ENCODE results near the gene NSUN2.
A peak's percentile ranks its signal among the peaks of the same experiment; 100 is the strongest.

The NSUN2 gene

GRCh38 chr5:6642655-6643054, 9.8 kb upstream of the NSUN2 start:
- TF ChIP-seq MYC (IDR thresholded peaks at IDR 0.05; ENCODE audit: low read depth, low read length) (no peak), POLR2A (IDR thresholded peaks at IDR 0.05; ENCODE audit: extremely low read depth, insufficient read length) (no peak), MAX (IDR thresholded peaks at IDR 0.05; ENCODE audit: low read depth, low read length) (no peak), CTCF (IDR thresholded peaks at IDR 0.05; ENCODE audit: low read depth, low read length) (no peak)
- no peak overlapping the region for H3K4me3 ChIP-seq (ENCODE audit: low read depth, low read length)

GRCh38 chr5:6638236-6638635, 5.4 kb upstream of the NSUN2 start:
- H3K4me3 ChIP-seq (ENCODE audit: low read depth, low read length) = no peak overlapping the region
- TF ChIP-seq CTCF (IDR thresholded peaks at IDR 0.05; ENCODE audit: low read depth, low read length) = no peak
- TF ChIP-seq POLR2A (IDR thresholded peaks at IDR 0.05; ENCODE audit: extremely low read depth, insufficient read length) = no peak
- TF ChIP-seq MAX (IDR thresholded peaks at IDR 0.05; ENCODE audit: low read depth, low read length) = no peak
- no peak for TF ChIP-seq MYC (IDR thresholded peaks at IDR 0.05; ENCODE audit: low read depth, low read length)
- DNase-seq (ENCODE audit: low read depth) = peak; percentile 16

More at GRCh38 chr5:6642655-6643054, 9.8 kb upstream of the NSUN2 start:
- DNase-seq (ENCODE audit: low read depth) = no peak

- H3K4me3 ChIP-seq (ENCODE audit: low read depth, low read length) = no peak overlapping the region
- TF ChIP-seq POLR2A (IDR thresholded peaks at IDR 0.05; ENCODE audit: extremely low read depth, insufficient read length) (no peak), MYC (IDR thresholded peaks at IDR 0.05; ENCODE audit: low read depth, low read length) (no peak), MAX (IDR thresholded peaks at IDR 0.05; ENCODE audit: low read depth, low read length) (no peak), CTCF (IDR thresholded peaks at IDR 0.05; ENCODE audit: low read depth, low read length) (no peak)
- DNase-seq (ENCODE audit: low read depth) = no peak
Observed at GRCh38 chr5:6637590-6637989, 4.7 kb upstream of the NSUN2 start.

- H3K4me3 ChIP-seq (ENCODE audit: low read depth, low read length) = no peak overlapping the region
- TF ChIP-seq MAX (IDR thresholded peaks at IDR 0.05; ENCODE audit: low read depth, low read length) = no peak
- no peak for TF ChIP-seq POLR2A (IDR thresholded peaks at IDR 0.05; ENCODE audit: extremely low read depth, insufficient read length)
- no peak for DNase-seq (ENCODE audit: low read depth)
Observed at GRCh38 chr5:6637022-6637421, 4.2 kb upstream of the NSUN2 start.

- no peak overlapping the region for H3K4me3 ChIP-seq (ENCODE audit: low read depth, low read length)
- TF ChIP-seq MAX (IDR thresholded peaks at IDR 0.05; ENCODE audit: low read depth, low read length) = no peak
- no peak for DNase-seq (ENCODE audit: low read depth)
Observed at GRCh38 chr5:6636293-6636692, 3.4 kb upstream of the NSUN2 start.

- no peak for TF ChIP-seq MYC (IDR thresholded peaks at IDR 0.05; ENCODE audit: low read depth, low read length)
- no peak for TF ChIP-seq POLR2A (IDR thresholded peaks at IDR 0.05; ENCODE audit: extremely low read depth, insufficient read length)
- no peak for TF ChIP-seq CTCF (IDR thresholded peaks at IDR 0.05; ENCODE audit: low read depth, low read length)
- peak overlapping the region; percentile 39 for H3K4me3 ChIP-seq (ENCODE audit: low read depth, low read length)
- no peak for DNase-seq (ENCODE audit: low read depth)
Observed at GRCh38 chr5:6634788-6635430, 2.1 kb upstream of the NSUN2 start.

GRCh38 chr5:6634306-6634705, 1.5 kb upstream of the NSUN2 start:
- no peak for TF ChIP-seq CTCF (IDR thresholded peaks at IDR 0.05; ENCODE audit: low read depth, low read length)
- no peak for TF ChIP-seq MYC (IDR thresholded peaks at IDR 0.05; ENCODE audit: low read depth, low read length)
- TF ChIP-seq POLR2A (IDR thresholded peaks at IDR 0.05; ENCODE audit: extremely low read depth, insufficient read length) = no peak
- no peak for TF ChIP-seq MAX (IDR thresholded peaks at IDR 0.05; ENCODE audit: low read depth, low read length)
- DNase-seq (ENCODE audit: low read depth) = peak; percentile 71
- H3K4me3 ChIP-seq (ENCODE audit: low read depth, low read length) = peak overlapping the region; percentile 73
